GM23338 (cell line): ENCODE data around the gene GIMAP6. TPM values are rescaled to one million over a fixed set of nuclear protein-coding genes. Genes with fewer than 3 reads are reported as not detected.
A peak's percentile ranks its signal among the peaks of the same experiment; 100 is the strongest.

ENCODE experiments used
- ATAC-seq: fragments of 200-7000 bp; cut with Tn5 transposase; 3 replicates; pipeline ENCODE4 v1.9.1; 2020
- DNase-seq: peaks from one replicate; pipeline ENCODE4 v3.0.0-alpha.2; 2015; ENCODE audit warnings: low spot score
- H2AFZ ChIP-seq: fragments of 200-600 bp; sonication (generic); 2 replicates; pipeline ENCODE4 v1.8.0; 2016; ENCODE audit warnings: antibody characterized with exemption, mild to moderate bottlenecking, moderate library complexity
- H3F3A ChIP-seq: fragments of 200-600 bp; sonication (generic); replicated peaks from 2 replicates; pipeline ENCODE4 v1.8.0; 2017; ENCODE audit warnings: antibody characterized with exemption, mixed run types, low read depth
- H3K27ac ChIP-seq: fragments of 200-600 bp; sonication (generic); 2 replicates; pipeline ENCODE4 v1.6.1; 2016; ENCODE audit warnings: low read depth
- H3K27me3 ChIP-seq: fragments of 200-600 bp; sonication (generic); 2 replicates; pipeline ENCODE4 v1.8.0; 2016; ENCODE audit warnings: mild to moderate bottlenecking, mixed run types, moderate library complexity; ENCODE audit not compliant: insufficient read depth
- H3K36me3 ChIP-seq: fragments of 200-600 bp; sonication (generic); 2 replicates; pipeline ENCODE4 v1.8.0; 2016; ENCODE audit warnings: mild to moderate bottlenecking; ENCODE audit not compliant: insufficient read depth
- H3K4me1 ChIP-seq: fragments of 200-600 bp; sonication (generic); 2 replicates; pipeline ENCODE4 v1.8.0; 2016; ENCODE audit warnings: mild to moderate bottlenecking, moderate library complexity; ENCODE audit not compliant: insufficient read depth
- H3K4me2 ChIP-seq: fragments of 200-600 bp; sonication (generic); 2 replicates; pipeline ENCODE4 v1.7.1; 2017; ENCODE audit warnings: mixed run types
- H3K4me3 ChIP-seq: fragments of 200-600 bp; sonication (generic); 2 replicates; pipeline ENCODE4 v1.6.1; 2016; ENCODE audit warnings: mixed run types
- H3K79me2 ChIP-seq: fragments of 200-600 bp; sonication (generic); replicated peaks from 2 replicates; pipeline ENCODE4 v1.8.0; 2017; ENCODE audit warnings: mild to moderate bottlenecking; ENCODE audit not compliant: insufficient read depth
- H3K9me2 ChIP-seq: fragments of 200-600 bp; sonication (generic); 2 replicates; pipeline ENCODE4 v1.8.0; 2017; ENCODE audit not compliant: insufficient read depth
- H4K20me1 ChIP-seq: fragments of 200-600 bp; sonication (generic); replicated peaks from 2 replicates; pipeline ENCODE4 v1.8.0; 2017; ENCODE audit warnings: mild to moderate bottlenecking; ENCODE audit not compliant: insufficient read depth
- H3K27ac Mint-ChIP-seq: 2 replicates; pipeline ENCODE4 v1.8.0; 2020; ENCODE audit warnings: inconsistent platforms, mild to moderate bottlenecking, moderate library complexity, mixed read lengths
- H3K27me3 Mint-ChIP-seq: 3 replicates; pipeline ENCODE4 v1.8.0; 2022; ENCODE audit warnings: low read depth, mild to moderate bottlenecking, moderate library complexity, mixed read lengths, inconsistent platforms; ENCODE audit not compliant: insufficient read depth, poor library complexity
- H3K36me3 Mint-ChIP-seq: 3 replicates; pipeline ENCODE4 v1.8.0; 2021; ENCODE audit warnings: low read depth, mild to moderate bottlenecking, inconsistent platforms, moderate library complexity, mixed read lengths
- H3K4me1 Mint-ChIP-seq: 3 replicates; pipeline ENCODE4 v1.8.0; 2020; ENCODE audit warnings: mild to moderate bottlenecking, inconsistent platforms, mixed read lengths
- H3K4me3 Mint-ChIP-seq: 3 replicates; pipeline ENCODE4 v1.8.0; 2021; ENCODE audit warnings: moderate library complexity, mild to moderate bottlenecking, inconsistent platforms, mixed read lengths
- H3K9me3 Mint-ChIP-seq: 3 replicates; pipeline ENCODE4 v1.8.0; 2020; ENCODE audit warnings: moderate library complexity, mild to moderate bottlenecking, inconsistent platforms, mixed read lengths
- CREB1 ChIP-seq: fragments of 250-450 bp; sonication (Bioruptor Pico); IDR thresholded peaks from 2 replicates; pipeline ENCODE4 v1.5.0; 2020; ENCODE audit warnings: low read depth, mild to moderate bottlenecking, moderate library complexity
- CTCF ChIP-seq, 2 experiments: fragments of 200-600 bp in 1 of 2; sonication (generic) in 1 of 2; conservative IDR thresholded peaks; 2 replicates each; pipeline versions ENCODE4 v1.5.1 to v1.6.1; 2016 to 2017; ENCODE audit warnings: antibody characterized with exemption in 2 of 2, low read depth in 2 of 2, mild to moderate bottlenecking in 2 of 2, moderate library complexity in 1 of 2
- ETS1 ChIP-seq: IDR thresholded peaks from 2 replicates; pipeline ENCODE4 v1.6.1; 2016; ENCODE audit warnings: antibody characterized with exemption
- EZH2 ChIP-seq: fragments of 200-600 bp; sonication (generic); IDR thresholded peaks from one replicate; pipeline ENCODE4 v1.8.0; 2017; ENCODE audit warnings: antibody characterized with exemption, mild to moderate bottlenecking, low read depth; ENCODE audit not compliant: unreplicated experiment
- EZH2phosphoT487 ChIP-seq: fragments of 200-600 bp; sonication (generic); IDR thresholded peaks from one replicate; pipeline ENCODE4 v1.8.1; 2018; ENCODE audit warnings: antibody characterized with exemption; ENCODE audit not compliant: unreplicated experiment
- JUNB ChIP-seq: IDR thresholded peaks from one replicate; pipeline ENCODE4 v1.6.1; 2016; ENCODE audit warnings: antibody characterized with exemption; ENCODE audit not compliant: unreplicated experiment
- NANOG ChIP-seq: IDR thresholded peaks from 2 replicates; pipeline ENCODE4 v1.6.1; 2016; ENCODE audit warnings: antibody characterized with exemption, borderline replicate concordance
- POLR2AphosphoS5 ChIP-seq: IDR thresholded peaks from 2 replicates; pipeline ENCODE4 v1.6.1; 2016; ENCODE audit warnings: antibody characterized with exemption, low read depth
- REST ChIP-seq: IDR thresholded peaks from one replicate; pipeline ENCODE4 v1.6.1; 2018; ENCODE audit warnings: antibody characterized with exemption; ENCODE audit not compliant: unreplicated experiment
- STAT1 ChIP-seq: IDR thresholded peaks from one replicate; pipeline ENCODE4 v1.6.1; 2016; ENCODE audit warnings: antibody characterized with exemption; ENCODE audit not compliant: unreplicated experiment
- ZNF114 ChIP-seq: fragments of 250-450 bp; sonication (Bioruptor Pico); IDR thresholded peaks from 2 replicates; pipeline ENCODE4 v1.5.0; 2020; ENCODE audit warnings: mild to moderate bottlenecking, moderate library complexity
- ZNF331 ChIP-seq: fragments of 250-450 bp; sonication (Bioruptor Pico); IDR thresholded peaks from 2 replicates; pipeline ENCODE4 v1.5.0; 2020; ENCODE audit warnings: low read depth, mild to moderate bottlenecking, moderate library complexity
- polyA plus RNA-seq: library from polyadenylated mRNA; unstranded; fragments of >200 nt; fragmentation: Nextera tagmentation; extraction: Ambion mirVana; gene quantifications from 2 replicates; pipeline ENCODE4 v1.2.1, GENCODE V29; 2016
- total RNA-seq: library from RNA; depleted of rRNA; stranded (reverse); fragments of >200 nt; shearing (Covaris generic); gene quantifications from 2 replicates; pipeline ENCODE4 v1.2.3, GENCODE V29; 2014
- TF ChIP-seq, protein P1 (sequence below): fragments of 250-450 bp; sonication (Bioruptor Pico); IDR thresholded peaks from 2 replicates; pipeline ENCODE4 v1.5.0; 2020; ENCODE audit warnings: mild to moderate bottlenecking, moderate library complexity

The GIMAP6 gene
- total and polyA plus RNA-seq, 2 experiments from 2014 or later = not detected

DNA sequence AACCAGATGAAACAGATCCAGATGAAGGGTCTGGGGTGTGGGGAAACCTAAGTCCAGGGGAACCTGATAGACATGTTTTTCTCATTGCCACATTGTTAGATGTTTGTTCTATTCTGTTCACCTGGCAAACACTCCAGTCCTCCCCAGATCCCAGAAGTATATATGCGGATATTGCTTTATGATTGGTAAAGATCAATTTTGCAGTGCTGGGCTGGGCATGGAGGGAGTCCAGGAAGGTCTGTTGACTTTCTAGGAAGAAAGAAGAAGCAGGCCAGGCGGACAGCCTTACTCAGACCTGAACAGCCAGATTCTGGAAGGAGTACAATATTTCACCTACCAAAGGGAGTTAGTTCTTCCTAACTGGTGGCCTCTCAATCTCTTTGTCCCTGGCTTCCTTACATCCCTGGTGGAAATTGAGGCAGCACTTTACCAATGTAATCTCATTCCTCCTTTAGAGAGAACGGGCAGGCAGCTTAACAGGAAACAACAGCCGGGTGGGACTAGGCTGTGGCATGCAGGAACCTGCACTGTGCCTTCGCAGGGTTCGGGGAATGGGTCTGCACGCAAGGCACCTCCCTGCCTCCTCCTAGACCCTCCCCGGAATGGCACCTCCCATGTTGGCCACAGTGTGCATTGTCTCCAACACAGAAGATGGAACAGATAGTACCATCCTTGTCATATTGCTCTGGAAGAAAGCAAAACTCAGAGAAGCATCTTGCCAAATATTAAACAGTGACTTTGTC, 930 bp downstream of the GIMAP6 start:
- ATAC-seq = no peak
- Mint-ChIP-seq H3K4me3 (no peak overlapping the region), H3K9me3 (peaks cover 4% of the 10 kb centered on the region; the same call in 2 of the 3 replicates), H3K27me3 (peaks cover 4% of the 10 kb centered on the region), H3K36me3 (no peaks in the 10 kb centered on the region), H3K4me1 (peaks cover 4% of the 10 kb centered on the region; the same call in 1 of the 3 replicates), H3K27ac (no peak overlapping the region)
- no peak for TF ChIP-seq ZNF331 (CRISPR knock-in tag)
- no peak for TF ChIP-seq ZNF114
- TF ChIP-seq POLR2AphosphoS5 = no peak
- no peak for TF ChIP-seq EZH2
- TF ChIP-seq NANOG = no peak
- no peak for TF ChIP-seq EZH2phosphoT487
- TF ChIP-seq JUNB = no peak
- no peak for TF ChIP-seq REST
- TF ChIP-seq CTCF (conservative IDR thresholded peaks at IDR 0.05; ENCODE audit: low read depth in 2 of 2) = no peak
- TF ChIP-seq, protein P1, sequence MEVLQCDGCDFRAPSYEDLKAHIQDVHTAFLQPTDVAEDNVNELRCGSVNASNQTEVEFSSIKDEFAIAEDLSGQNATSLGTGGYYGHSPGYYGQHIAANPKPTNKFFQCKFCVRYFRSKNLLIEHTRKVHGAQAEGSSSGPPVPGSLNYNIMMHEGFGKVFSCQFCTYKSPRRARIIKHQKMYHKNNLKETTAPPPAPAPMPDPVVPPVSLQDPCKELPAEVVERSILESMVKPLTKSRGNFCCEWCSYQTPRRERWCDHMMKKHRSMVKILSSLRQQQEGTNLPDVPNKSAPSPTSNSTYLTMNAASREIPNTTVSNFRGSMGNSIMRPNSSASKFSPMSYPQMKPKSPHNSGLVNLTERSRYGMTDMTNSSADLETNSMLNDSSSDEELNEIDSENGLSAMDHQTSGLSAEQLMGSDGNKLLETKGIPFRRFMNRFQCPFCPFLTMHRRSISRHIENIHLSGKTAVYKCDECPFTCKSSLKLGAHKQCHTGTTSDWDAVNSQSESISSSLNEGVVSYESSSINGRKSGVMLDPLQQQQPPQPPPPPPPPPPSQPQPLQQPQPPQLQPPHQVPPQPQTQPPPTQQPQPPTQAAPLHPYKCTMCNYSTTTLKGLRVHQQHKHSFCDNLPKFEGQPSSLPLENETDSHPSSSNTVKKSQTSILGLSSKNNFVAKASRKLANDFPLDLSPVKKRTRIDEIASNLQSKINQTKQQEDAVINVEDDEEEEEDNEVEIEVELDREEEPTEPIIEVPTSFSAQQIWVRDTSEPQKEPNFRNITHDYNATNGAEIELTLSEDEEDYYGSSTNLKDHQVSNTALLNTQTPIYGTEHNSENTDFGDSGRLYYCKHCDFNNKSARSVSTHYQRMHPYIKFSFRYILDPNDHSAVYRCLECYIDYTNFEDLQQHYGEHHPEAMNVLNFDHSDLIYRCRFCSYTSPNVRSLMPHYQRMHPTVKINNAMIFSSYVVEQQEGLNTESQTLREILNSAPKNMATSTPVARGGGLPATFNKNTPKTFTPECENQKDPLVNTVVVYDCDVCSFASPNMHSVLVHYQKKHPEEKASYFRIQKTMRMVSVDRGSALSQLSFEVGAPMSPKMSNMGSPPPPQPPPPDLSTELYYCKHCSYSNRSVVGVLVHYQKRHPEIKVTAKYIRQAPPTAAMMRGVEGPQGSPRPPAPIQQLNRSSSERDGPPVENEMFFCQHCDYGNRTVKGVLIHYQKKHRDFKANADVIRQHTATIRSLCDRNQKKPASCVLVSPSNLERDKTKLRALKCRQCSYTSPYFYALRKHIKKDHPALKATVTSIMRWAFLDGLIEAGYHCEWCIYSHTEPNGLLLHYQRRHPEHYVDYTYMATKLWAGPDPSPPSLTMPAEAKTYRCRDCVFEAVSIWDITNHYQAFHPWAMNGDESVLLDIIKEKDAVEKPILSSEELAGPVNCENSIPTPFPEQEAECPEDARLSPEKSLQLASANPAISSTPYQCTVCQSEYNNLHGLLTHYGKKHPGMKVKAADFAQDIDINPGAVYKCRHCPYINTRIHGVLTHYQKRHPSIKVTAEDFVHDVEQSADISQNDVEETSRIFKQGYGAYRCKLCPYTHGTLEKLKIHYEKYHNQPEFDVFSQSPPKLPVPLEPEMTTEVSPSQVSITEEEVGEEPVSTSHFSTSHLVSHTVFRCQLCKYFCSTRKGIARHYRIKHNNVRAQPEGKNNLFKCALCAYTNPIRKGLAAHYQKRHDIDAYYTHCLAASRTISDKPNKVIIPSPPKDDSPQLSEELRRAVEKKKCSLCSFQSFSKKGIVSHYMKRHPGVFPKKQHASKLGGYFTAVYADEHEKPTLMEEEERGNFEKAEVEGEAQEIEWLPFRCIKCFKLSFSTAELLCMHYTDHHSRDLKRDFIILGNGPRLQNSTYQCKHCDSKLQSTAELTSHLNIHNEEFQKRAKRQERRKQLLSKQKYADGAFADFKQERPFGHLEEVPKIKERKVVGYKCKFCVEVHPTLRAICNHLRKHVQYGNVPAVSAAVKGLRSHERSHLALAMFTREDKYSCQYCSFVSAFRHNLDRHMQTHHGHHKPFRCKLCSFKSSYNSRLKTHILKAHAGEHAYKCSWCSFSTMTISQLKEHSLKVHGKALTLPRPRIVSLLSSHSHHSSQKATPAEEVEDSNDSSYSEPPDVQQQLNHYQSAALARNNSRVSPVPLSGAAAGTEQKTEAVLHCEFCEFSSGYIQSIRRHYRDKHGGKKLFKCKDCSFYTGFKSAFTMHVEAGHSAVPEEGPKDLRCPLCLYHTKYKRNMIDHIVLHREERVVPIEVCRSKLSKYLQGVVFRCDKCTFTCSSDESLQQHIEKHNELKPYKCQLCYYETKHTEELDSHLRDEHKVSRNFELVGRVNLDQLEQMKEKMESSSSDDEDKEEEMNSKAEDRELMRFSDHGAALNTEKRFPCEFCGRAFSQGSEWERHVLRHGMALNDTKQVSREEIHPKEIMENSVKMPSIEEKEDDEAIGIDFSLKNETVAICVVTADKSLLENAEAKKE (CRISPR knock-in tag) = no peak
- TF ChIP-seq STAT1 = no peak
- no peak for TF ChIP-seq ETS1
- TF ChIP-seq CREB1 (CRISPR knock-in tag) = no peak
- Histone ChIP-seq H4K20me1 (no peaks in the 10 kb centered on the region), H3F3A (no peaks in the 10 kb centered on the region), H3K9me2 (0 out of 2 replicates have a peak, but pooled peaks cover 2% of the 10 kb centered on the region), H3K36me3 (no peaks in the 10 kb centered on the region), H3K27ac (no peak overlapping the region), H3K79me2 (no peaks in the 10 kb centered on the region), H3K4me3 (no peak overlapping the region), H3K4me1 (no peaks in the 10 kb centered on the region; the same call in 1 of the 2 replicates), H3K4me2 (no peak overlapping the region), H2AFZ (0 out of 2 replicates have a peak overlapping the region, but pooled peaks have one; percentile 47), H3K27me3 (no peaks in the 10 kb centered on the region)
- no peak for DNase-seq
